Measurements from ENCODE around the gene UNC79.

The UNC79 gene

GRCh38 chr14:93674343-93674742, 243.6 kb downstream of the UNC79 start:
- DNase-seq = no peak

GRCh38 chr14:93675651-93676050, 244.9 kb downstream of the UNC79 start:
- DNase-seq = no peak

- no peak for DNase-seq
Observed at GRCh38 chr14:93676416-93676958, 245.7 kb downstream of the UNC79 start.

DNA sequence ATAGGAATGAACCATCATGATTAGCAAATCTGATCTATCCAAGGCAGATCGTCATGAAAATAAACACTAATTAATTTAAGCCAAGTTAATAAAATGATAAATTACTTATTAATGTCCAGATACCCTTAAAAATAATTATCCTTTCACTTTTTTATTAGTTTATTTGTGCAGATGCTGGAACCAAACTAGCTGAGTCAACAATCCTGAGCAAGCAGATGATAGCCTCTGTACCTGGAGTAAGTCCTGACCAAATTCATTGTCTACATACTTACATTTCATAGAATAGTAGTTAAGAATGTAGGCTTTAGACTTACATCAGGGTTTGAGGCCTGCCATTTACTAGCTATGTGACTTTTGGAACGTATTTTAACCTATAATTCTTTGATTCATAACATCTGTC, 251.7 kb downstream of the UNC79 start:
- DNase-seq = no peak

DNA sequence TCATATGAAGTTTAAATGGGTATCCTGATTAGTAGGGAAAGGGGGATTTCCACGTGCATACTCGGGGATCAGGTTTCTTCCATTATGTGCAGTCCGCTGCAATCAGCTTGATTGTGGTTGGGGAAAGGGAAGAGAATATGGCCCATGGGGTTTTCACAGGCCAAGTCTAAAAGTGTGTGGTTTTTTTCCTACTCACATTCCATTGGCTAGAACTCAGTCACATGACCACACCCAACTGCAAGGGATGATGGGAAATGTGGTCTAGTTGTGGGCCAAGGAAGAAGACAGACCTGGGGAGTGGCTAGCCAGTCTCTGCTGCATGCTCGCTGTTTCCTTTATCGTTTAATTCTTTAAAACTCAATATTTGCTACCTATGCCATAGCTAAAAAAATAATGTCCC, 252.5 kb downstream of the UNC79 start:
- no peak for DNase-seq

DNA sequence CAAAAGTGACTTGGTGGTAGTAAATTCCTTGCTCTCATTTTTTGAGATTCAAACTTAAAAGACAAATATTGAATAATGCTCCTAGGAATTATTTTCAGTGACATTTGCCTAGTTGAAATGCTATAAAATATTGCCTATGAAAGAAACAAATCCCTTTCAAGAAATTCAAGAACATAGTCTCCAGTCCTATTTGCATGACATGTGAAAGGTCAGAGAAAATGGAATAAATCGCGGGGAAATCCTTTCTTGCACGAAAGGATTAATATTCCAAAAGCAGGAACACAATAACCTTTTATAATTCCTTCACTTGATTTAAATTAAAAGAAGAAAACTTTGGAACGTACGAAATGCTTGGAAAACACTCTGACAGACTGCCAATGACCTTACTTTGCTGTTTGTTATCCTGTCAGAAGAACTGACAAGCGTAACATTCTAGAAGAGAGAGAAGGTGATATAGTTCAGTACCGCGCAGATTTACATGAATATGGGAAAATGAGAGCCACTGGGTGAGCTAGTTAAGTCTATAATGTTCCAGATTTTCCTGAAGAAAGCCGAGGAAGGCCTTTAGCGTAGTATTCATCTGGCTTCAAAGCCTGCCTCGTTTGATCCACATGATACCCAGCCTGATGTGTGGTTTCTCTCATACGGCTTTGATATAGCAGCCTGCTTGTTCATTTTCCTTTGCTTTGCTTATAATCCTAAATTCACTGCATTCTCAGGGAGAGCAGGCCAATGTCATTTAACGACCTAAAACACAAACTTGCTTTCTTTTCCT, 254.6 kb downstream of the UNC79 start:
- no peak for DNase-seq

DNA sequence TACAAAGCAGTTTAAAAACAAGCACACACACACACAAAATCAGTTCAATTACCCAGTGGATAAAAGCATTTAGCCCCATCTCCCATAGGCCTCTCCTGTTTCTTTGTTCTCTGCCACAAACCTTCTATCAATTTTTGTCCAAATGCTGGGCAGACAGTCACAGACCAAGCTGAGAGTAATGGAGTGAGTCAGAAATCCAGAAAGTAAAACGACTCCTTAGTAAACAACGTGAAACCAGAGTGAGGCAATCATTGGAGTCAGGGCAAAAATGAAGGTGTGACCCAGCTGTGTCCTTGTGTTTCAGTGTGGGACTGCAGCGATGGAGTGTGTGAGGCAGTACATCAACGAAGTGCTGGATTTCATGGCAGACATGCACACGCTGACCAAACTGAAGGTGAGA, 255.5 kb downstream of the UNC79 start:
- DNase-seq = no peak

DNA sequence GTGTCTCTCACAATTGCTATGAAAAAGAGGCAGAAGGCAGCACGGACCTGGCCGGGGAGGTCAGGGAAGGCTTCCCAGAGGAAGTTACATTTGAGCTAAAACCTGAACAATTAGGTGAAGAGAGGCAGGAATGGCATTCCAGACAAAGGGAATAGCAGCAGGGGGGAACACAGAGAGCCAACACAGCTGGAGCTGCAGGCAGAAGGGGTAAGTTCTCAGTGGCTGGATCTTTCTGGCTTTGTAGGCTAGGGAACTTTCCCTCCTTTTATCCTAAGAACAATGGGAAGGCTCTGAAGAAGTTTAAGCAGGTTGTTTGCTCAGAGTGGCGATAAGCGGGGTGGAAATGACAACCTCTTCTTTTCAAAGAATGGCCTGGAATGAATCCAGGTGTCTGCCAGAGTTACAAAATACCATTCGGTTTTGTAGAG, 257.5 kb downstream of the UNC79 start:
- DNase-seq = no peak

- no peak for DNase-seq
Observed at GRCh38 chr14:93688820-93689219, 258.1 kb downstream of the UNC79 start.

DNA sequence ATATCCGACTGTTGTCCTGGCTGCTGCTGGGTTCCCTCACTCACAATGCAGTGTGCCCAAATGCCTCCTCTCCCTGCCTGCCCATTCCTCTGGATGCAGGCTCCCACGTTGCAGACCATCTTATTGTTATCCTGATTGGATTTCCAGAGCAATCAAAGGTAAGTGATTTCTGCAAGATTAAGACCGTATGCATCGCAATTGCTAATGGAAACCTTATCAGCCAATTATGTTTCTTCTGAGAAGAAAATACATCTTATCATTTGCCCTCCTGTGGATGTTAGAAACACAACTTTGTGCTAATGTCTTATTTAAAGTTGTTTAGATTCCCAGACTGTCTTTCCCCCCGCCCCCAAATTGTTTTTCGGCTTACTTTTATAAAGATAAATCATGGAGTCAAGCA, 259.4 kb downstream of the UNC79 start:
- no peak for DNase-seq

GRCh38 chr14:93691042-93691780, 260.5 kb downstream of the UNC79 start:
- no peak for DNase-seq

- no peak for DNase-seq
Observed at GRCh38 chr14:93693914-93694313, 263.2 kb downstream of the UNC79 start.

- no peak for DNase-seq
Observed at GRCh38 chr14:93700928-93701327, 270.2 kb downstream of the UNC79 start.

DNA sequence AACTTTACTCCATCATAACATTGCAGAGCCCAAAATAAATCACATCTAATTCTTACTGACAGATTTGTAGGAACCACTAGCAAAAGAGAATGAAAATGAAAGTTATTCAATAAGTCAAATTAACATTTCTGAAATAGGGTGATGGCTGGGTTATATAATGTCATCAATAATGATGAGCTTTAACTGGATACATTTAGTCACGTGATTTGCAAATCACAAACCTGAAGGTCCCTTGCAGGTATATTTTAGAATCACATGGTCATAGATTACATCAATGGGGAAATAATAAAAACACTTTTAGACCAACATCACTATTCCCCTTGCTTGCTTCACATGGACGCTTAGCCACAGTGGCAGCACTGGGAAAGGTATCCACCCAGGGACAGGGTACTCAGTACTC, 270.8 kb downstream of the UNC79 start:
- DNase-seq = no peak

DNA sequence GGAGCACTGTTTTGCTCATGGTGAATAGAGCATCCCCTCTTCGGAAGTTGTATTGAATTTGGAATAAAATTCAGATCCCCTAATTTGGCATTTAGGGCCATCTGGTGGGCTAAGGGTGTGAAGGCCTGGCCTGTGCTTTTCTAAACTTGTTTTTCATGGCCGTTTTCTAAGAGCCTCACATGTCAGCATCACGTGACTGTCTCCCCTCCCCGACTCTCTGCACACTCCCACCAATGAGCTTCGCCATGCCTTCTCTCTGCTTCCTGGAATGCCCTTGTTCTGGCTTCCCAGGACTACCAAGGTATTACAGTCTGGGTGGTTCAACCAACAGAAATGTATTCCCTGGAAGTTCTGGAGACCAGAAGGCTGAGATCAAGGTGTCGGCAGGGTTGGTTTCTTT, 272.2 kb downstream of the UNC79 start:
- DNase-seq = no peak

GRCh38 chr14:93703941-93704340, 273.2 kb downstream of the UNC79 start:
- DNase-seq = no peak

DNA sequence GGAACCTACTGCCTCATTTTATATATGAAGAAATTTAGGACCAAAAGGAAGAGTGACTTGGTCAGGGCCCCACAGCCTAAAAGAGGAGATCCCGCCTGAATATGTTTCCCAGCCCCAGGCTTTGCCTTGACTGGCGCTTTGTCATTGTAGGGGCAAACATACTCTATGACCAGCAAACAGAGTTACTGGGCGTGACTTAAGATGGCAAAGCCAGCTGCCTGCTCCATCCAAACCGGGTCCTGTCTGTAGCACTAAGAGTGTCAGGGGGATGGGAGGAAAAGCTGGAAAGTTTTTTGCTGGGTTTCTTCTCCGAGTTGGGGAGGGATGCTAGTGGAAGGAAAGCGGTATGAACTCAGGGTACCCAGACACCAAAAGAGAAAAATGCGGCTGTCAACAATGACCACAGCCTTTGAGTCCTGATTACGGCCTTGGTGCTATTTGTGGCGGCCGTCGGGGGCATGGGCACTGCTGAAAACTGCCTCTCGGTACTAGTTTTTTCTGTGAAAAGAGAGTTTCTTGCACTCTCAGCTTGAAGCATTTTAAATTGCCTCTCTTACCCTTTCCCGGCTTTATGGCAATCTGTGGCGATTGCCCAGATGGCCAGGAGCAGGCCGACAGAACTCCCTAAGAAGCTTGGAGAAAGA, 274.9 kb downstream of the UNC79 start:
- DNase-seq = no peak

- no peak for DNase-seq
Observed at GRCh38 chr14:93706360-93706955, 275.7 kb downstream of the UNC79 start.

GRCh38 chr14:93707475-93707874, 276.7 kb downstream of the UNC79 start:
- no peak for DNase-seq

GRCh38 chr14:93708311-93708734, 277.6 kb downstream of the UNC79 start:
- DNase-seq = no peak

GRCh38 chr14:93708800-93709199, 278.1 kb downstream of the UNC79 start:
- no peak for DNase-seq

GRCh38 chr14:93709249-93709648, 278.5 kb downstream of the UNC79 start:
- no peak for DNase-seq
